Ishikawa (cell line): Measurements from ENCODE around the gene OBSCN.

Source experiments
- CEBPB ChIP-seq: IDR thresholded peaks from 2 replicates; pipeline ENCODE4 v1.6.1; 2012
- CREB1 ChIP-seq: IDR thresholded peaks from 2 replicates; pipeline ENCODE4 v1.6.1; 2012; ENCODE audit warnings: low read depth
- EGR1 ChIP-seq: IDR thresholded peaks from 2 replicates; pipeline ENCODE4 v1.6.1; 2012
- EP300 ChIP-seq: IDR thresholded peaks from 2 replicates; pipeline ENCODE4 v1.6.1; 2012; ENCODE audit warnings: borderline replicate concordance
- FOXM1 ChIP-seq: IDR thresholded peaks from 2 replicates; pipeline ENCODE4 v1.6.1; 2012; ENCODE audit warnings: low read depth, borderline replicate concordance
- MAX ChIP-seq: IDR thresholded peaks from 2 replicates; pipeline ENCODE4 v1.6.1; 2012
- NFIC ChIP-seq: IDR thresholded peaks from 2 replicates; pipeline ENCODE4 v1.6.1; 2012
- RAD21 ChIP-seq: IDR thresholded peaks from 2 replicates; pipeline ENCODE4 v1.6.1; 2012; ENCODE audit warnings: low read depth
- REST ChIP-seq: IDR thresholded peaks from 2 replicates; pipeline ENCODE4 v1.6.1; 2012; ENCODE audit warnings: low read depth, mild to moderate bottlenecking
- TAF1 ChIP-seq: IDR thresholded peaks from 2 replicates; pipeline ENCODE4 v1.6.1; 2012; ENCODE audit warnings: low read depth, mild to moderate bottlenecking
- TCF12 ChIP-seq: IDR thresholded peaks from 2 replicates; pipeline ENCODE4 v1.6.1; 2012; ENCODE audit warnings: low read depth
- TEAD4 ChIP-seq: IDR thresholded peaks from 2 replicates; pipeline ENCODE4 v1.6.1; 2012
- YY1 ChIP-seq: IDR thresholded peaks from 2 replicates; pipeline ENCODE4 v1.6.1; 2012; ENCODE audit warnings: low read depth
- ZBTB7A ChIP-seq: IDR thresholded peaks from 2 replicates; pipeline ENCODE4 v1.6.1; 2012; ENCODE audit warnings: low read depth

OBSCN gene

DNA sequence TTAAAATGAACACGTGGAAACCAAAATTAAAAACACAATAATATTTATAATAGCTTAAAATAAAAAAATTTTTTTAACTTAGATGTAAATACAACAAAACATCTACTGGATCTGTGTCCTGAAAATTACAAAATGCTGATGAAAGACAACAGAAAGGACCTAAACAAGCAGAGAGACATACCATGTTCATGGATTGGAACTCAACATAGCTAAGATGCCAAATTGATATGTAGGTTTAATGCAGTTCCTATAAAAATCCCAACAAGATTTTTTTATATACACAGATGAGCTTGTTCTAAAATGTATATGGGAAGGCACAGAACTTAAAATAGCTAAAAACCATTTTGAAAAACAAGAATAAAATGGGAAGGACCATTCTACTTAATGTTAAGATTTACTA is 117.4 kb downstream of the OBSCN start:
- TF ChIP-seq ZBTB7A (no peak), EP300 (no peak)

- TF ChIP-seq REST (no peak), RAD21 (no peak), CREB1 (no peak), ZBTB7A (no peak), YY1 (no peak), EP300 (no peak), NFIC (no peak)
Measured at GRCh38 chr1:228329887-228330286, 122.0 kb downstream of the OBSCN start.

- TF ChIP-seq MAX (no peak), TEAD4 (no peak), CREB1 (no peak), YY1 (no peak)
Measured at GRCh38 chr1:228332797-228333738, 125.2 kb downstream of the OBSCN start.

GRCh38 chr1:228333739-228334115 is 125.9 kb downstream of the OBSCN start:
- TF ChIP-seq TCF12 (no peak), RAD21 (no peak), TAF1 (no peak), TEAD4 (no peak), YY1 (no peak), FOXM1 (no peak), EP300 (no peak), EGR1 (no peak)

DNA sequence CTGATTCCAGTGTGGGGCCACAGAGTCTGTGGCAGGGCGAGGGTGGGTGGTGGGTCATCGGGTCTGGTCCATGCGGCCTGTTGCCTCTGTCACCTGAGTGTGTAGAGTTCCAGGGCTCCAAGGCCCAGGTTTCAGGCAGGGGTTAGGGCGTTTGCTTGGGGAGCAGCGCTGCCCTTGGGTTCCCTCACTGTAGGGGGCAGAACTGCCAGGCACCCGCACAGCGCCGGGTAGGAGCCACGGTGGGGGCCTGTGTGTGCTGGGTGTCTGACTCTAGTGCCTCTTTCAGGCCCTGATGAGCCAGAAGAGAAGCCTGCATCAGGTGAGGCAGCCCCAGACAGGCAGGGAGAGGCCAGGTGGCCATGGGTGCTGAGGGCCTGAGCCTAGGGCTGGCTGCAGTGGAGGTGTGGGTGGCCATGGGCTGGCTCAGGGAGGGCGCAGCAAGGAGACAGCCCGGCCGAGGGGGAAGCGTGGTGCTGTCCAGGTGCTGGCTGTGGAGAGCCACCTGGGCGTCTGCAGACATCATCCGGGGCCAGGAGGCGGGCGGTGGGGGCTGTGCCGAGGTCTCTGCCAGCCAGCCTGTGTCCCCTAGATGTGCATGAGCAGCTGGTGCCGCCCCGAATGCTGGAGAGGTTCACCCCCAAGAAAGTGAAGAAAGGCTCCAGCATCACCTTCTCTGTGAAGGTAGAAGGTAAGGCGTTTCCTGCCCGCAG is 126.5 kb downstream of the OBSCN start:
- no peak for TF ChIP-seq TAF1
- no peak for TF ChIP-seq REST
- TF ChIP-seq CEBPB, result no peak
- TF ChIP-seq YY1, result no peak
- no peak for TF ChIP-seq NFIC
- no peak for TF ChIP-seq TCF12

GRCh38 chr1:228334954-228335353 is 127.1 kb downstream of the OBSCN start:
- TF ChIP-seq RAD21 (no peak), EP300 (no peak), CEBPB (no peak), TCF12 (no peak), REST (no peak), EGR1 (no peak), MAX (no peak)
